Stimulated activated CD8-positive, alpha-beta memory T cell treated with anti-CD3 and anti-CD28 coated beads, Interleukin-15, amount 100 ng/mL, for 1 hour (primary cell): ENCODE results near the gene TMEM250.

Experiments used
- DNase-seq: peaks from one replicate; pipeline ENCODE4 v3.0.0-alpha.2; 2020; ENCODE audit warnings: low read depth

TMEM250 gene

DNA sequence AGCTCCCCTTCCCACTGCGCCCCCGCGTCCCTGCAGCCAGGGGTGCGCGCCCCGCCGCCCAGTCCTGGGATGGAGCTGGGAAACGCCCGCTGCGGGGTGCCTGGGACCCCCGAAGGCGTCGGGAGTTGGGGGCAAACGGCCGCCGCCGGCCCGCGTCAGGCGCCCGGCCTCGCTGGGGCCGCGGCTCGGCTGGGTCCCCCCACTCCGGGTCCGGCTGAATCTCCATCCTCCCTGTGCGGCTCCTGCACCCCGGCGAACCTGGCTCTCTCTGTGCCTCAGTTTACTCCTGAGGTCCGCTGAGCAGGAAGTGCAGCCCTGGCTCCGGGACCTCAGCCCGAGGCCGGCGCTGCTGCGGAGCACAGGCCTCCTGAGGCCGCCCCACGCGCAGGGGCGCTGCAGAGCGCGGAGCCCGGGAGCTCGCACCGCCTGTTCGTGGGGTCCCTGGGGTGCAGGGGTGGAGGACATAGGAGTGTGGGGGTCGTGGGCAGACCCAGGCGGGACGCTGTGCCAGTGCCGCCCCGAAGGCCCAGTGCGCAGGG, 13.9 kb upstream of the TMEM250 start:
- DNase-seq, result no peak

- no peak for DNase-seq
These were observed 13.2 kb upstream of the TMEM250 start for GRCh38 chr9:136131629-136132511.

- DNase-seq, result no peak
These were observed 10.5 kb upstream of the TMEM250 start for GRCh38 chr9:136129176-136129575.

DNA sequence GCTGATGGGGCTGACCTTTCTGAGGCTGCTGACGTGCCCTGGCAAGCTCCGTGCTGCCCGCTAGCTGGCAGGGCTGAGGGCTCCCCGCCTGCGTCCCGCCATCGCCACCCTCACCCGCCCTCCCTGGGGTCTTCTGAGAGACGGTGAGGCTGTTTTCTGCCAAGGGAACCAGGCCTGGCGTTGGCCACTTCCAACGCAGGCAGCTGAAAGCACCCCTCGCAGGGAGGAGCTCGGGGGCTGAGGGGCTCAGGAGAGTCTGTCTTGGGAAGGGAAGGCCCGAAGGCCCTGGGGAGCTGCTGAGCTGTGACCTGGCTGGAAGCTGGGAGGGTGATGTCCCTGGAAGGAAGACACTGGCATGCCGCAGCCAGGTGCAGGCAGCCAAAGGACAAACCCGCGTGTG, 9.8 kb upstream of the TMEM250 start:
- no peak for DNase-seq

DNA sequence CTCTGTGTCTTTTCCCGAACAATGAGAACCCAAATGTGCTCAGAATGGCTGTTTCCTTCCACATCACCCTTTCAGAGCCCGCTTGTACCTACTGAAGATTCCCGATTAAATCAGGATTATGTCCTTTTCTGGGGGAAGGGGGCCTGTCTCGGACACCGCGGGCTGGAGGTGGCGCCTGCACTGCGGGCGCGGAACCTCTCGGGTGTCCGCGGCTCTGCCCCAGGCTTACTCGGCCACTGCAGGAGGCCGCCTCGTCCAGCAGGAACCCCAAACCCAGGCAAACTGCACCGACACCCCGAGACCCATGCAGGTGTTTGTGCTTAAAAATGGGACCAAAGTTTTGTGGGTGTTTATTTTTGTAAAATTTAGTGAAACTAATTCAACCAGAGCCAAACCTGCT, 8.6 kb upstream of the TMEM250 start:
- DNase-seq, result no peak

- DNase-seq, result no peak
These were observed 6.5 kb upstream of the TMEM250 start for GRCh38 chr9:136124976-136125692.

DNA sequence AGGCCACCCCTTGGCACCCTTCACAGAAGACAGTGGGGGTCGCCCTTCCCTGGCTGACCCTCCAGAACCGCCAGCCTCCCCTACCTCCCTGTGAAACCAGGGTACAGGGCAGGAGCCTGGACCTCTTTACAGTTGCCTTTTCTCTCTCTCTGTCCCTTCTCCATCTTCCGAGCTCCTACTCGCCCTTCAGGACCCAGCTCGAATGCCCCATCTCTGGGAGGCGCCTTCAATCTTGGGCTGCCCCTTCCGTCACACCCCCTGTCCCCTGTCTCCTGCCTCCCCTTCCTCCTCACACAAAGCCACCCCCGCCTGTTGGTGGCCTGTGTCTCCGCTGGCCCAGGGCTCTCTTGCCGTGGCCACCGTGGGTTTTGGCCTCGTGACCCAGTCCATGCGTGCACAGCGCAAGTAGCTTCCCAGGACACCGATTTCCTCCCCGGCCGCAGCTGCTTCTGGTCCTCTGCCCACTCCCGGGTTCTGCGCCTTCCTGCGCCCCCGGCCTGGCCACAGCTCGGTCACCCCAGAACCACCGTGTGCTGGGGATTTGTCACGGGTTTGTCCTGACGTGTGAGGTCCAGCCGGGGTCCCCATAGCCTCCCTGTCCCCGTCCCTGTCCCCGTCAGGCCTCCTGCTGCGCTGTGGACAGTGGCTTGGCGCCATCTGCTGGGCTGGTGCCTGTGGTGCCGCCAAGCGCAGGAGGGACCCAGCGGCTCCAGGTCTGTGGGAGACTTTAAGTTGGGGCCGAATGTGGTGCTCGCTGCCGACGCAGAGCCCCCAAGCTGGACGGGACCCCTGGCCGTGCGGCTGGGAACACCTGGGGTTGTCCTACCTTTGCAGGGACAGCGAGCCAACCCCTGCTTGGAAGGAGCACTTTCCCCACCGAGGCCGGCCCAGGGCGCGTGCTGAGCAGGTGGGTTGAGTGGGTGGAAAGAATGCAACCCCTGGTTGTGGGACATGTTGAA, 4.0 kb upstream of the TMEM250 start:
- DNase-seq, result peak; percentile 62

DNA sequence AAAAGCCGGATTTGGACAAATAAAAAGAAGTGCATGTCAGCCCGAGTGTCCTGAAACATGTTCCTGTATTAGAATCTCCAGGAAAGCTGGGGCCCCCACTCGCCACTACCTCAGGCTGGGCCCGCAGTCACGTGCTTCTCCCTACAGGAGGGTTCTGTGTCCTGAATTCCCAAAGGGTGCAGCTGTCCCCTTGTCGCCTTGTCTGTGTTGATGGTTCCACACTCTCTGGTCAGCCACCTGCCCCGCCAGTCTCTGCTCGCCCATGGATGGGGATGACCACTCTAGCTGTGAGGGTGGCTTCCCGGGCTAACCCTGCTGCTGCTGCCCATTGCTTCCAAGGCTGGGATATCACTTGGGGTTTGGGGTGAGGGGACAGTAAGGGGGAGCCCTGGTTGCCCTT, 3.1 kb upstream of the TMEM250 start:
- DNase-seq, result no peak

DNA sequence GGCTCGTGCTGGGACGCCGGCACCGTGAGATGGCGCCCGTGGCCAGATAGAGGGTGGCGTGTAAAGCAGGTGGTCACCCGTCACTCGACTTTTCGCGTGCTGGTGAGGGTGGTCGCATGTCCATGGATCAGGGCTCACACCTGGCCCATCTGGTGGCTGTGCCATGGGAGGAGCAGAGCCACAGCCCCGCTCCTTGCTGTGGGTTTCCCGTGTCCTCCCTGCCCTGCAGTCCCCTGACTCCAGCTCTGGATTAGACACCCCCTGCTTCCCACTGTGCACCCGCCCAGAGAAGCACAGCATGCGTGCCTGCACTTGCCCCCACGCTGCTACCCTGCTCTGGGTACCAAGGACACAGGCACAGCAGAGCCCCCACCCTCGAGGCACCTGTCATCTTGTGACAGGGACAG, 1.8 kb upstream of the TMEM250 start:
- DNase-seq, result no peak

DNA sequence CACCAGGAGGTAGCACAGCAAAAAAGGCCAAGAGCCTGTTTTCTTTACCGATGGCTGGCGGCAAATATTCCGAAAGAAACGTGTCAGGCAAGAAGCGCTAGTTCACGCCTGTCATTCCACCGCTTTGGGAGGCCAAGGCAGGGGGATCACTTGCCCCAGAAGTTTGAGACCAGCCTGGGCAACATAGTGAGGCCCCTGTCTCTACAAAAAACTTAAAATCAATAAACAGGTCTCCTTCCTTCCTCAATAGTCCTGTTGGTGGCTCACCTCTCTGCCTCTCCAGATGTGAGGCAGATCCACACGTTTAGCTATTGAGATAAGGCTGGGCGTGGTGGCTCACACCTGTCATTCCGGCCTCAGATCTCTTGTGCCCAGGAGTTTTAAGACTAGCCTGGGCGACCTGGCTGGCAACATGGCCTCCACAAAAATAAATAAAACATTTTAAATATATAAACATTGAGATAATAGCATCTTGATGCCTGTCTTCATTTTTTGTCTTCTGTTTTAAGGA, 1.3 kb upstream of the TMEM250 start:
- DNase-seq, result no peak

GRCh38 chr9:136119061-136119882, 597 bp upstream of the TMEM250 start:
- no peak for DNase-seq

DNA sequence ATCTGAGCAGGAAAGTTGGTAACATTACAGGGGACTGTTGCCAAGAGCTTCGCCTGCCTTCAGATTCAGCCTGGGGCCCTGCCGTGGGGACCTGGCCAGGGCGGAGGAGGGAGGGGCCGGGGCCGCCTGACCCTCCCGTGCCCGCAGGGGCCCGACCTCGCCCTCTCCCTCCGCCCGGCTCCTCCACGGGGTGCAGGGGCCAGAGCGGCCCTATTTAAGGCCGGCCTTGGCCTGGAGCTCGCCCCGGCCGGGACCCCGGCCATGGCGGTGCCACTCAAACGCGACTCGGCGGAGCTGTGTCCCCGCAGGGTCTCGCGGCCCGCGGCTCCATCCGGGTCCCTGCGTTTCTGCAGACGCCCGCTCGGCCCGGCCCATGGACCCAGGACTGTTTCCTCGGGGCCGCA, 757 bp downstream of the TMEM250 start:
- no peak for DNase-seq

DNA sequence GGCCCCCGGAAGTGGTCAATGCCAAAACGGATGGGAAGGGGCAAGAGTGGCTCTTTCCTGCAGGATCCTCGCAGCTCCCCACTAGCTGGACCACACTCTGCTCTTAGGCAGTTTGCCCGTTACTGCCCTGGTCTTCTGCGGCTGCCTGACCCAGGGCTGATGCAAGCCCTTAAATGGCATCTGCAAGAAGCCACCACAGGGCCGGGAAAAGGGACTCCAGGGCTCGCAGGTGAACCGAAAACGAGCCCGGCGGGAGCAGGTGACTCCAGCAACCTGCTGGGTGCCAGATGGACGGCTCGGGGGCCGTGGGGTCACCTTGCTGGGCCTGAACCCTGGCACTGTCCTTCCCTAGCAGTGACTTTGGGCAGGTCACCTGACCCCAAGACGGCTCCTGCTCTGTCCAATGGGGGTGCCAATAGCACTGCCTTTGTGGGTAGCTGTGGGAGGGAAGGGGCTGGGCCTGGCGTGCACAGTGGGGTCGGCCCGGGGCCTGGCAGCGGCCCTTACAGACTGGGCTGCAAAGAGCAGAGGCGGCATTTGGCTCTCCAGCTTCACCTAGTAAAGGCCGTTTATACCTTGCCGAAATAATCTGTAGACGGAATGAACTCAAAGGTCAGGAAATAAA, 1.3 kb downstream of the TMEM250 start:
- no peak for DNase-seq

DNA sequence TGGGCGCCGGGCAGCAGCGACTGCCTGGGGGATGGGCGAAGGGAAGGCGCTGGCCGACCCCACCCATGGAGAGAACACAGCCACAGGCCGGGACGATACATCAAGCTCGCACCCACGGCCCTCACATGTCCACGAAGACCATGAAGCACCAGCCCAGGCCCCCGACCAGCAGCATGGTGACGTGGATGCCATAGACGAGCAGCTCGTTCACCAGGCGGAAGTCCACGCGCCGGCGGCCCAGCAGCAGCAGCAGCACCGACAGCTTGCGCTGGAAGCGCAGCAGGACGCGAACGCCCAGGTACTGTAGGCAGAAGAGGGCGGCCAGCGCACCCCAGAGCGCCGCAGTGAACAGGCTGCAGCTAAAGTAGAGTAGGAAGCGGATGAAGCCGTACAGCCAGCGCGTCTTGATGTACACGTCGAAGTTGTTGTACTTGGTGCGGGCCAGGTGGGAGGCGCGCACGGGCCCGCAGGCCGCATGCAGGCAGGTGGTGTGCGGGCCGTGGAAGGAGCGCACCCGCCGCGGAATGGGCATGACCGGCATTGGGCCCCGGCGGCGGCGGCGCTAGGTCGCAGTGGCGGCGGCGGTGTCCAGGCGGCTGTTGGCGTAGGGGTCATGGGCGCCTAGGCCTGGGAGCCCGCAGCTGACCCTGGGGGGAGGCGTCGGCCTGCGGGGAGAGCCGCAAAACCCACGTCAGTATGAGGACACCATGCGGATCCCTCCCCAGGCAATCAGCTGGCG, 2.1 kb downstream of the TMEM250 start:
- no peak for DNase-seq

- no peak for DNase-seq
These were observed 2.9 kb downstream of the TMEM250 start for GRCh38 chr9:136115641-136116359.

GRCh38 chr9:136115206-136115605, 3.5 kb downstream of the TMEM250 start:
- DNase-seq, result no peak

- DNase-seq, result no peak
These were observed 4.1 kb downstream of the TMEM250 start for GRCh38 chr9:136114610-136115009.

GRCh38 chr9:136112541-136112940, 6.1 kb downstream of the TMEM250 start:
- no peak for DNase-seq

DNA sequence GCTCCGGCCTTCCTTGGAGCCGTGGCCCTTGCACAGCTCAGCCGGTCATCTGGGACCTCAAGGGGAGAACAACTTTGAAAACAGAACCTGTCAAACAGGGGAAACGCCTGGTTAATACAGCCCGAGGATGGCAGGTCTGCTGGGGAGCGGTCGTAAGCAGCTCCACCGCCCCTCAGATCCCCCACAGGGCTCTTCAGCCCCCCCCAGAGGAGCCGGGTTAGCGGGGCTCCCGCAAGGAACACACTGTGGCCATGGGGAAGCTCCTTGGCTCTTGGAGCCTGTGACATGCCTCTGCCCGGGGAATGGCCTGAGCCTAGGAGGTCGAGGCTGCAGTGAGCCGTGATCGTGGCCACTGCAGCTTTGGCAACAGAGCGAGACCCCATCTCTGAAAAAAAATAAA, 6.8 kb downstream of the TMEM250 start:
- no peak for DNase-seq
